Amniotic epithelial cell (primary cell): ENCODE results near the gene CELF2.

ENCODE experiments used
- DNase-seq: peaks from one replicate; pipeline ENCODE4 v3.0.0-alpha.2; 2010; ENCODE audit warnings: low read depth

The CELF2 gene

GRCh38 chr10:11023009-11023953 lies 5.6 kb downstream of the CELF2 start:
- DNase-seq: no peak

DNA sequence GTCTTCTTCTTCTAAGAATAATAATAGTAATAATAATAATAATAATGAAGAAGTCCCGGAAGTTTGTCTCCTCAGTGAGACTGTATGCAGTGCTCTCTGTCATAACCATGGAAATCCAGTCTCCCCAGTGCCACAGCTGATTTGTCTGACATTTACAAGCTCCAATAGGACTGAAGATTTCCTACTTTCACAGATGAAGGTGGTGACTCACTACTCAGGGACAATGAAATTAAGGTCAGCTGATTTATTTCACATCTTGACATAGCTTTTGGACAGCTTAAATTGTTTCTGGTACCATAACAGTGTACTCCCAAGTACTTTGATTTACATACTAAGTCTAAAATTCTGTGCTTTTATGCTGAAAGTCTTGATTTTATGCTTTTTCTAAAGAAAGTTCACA lies 6.9 kb downstream of the CELF2 start:
- peak; percentile 42 for DNase-seq

- no peak for DNase-seq
Observed at GRCh38 chr10:11025978-11026377, 8.3 kb downstream of the CELF2 start.

DNA sequence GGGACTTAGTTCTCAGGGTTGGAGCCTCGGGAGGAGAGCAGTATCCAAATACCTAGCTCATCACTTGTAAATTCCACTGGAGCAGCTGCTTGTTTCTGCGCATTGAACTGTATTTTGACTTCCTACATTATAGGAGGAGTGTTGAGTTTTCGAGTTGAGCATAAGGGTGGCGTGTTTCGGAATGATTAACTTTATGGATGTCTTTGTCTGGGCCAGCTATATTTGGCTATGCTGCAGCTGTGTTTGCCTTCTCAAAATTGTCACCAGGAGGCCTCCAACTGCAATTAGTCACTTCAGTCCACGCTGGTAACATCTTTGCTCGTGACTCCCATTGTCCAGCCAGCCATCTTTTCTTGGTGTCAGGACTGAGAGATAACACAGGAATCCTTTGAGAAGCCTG lies 9.1 kb downstream of the CELF2 start:
- DNase-seq: no peak

- DNase-seq: no peak
Observed at GRCh38 chr10:11034762-11035161, 17.1 kb downstream of the CELF2 start.

GRCh38 chr10:11035301-11035991 lies 17.8 kb downstream of the CELF2 start:
- peak; percentile 71 for DNase-seq

DNA sequence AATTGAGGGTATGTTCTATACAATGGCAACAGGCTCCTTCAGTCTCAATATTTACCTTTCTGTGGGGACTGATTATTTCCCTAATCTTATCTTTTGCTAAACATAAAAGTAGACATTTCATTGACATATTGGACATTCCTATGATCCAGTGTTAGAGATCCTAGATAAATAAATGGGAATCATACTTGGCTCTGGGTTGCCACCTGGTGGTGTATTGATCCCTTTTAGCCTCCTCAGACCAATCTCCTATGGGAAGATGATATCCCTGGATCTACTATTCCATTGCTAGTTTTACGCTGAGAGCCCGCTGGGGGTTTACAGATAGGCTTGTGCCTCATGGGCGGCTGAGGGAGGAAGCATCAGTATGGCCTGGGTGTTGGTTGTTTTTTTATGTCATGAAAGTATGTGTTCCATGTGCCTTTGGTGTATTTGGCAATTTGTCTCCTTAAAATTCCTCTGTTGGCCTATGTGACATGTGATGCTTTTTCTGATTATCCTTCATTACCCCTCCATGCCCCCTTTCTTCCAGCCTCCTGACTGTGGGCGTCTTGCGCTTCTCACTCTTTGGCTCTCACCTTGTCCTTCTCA lies 18.8 kb downstream of the CELF2 start:
- DNase-seq: peak; percentile 54

DNA sequence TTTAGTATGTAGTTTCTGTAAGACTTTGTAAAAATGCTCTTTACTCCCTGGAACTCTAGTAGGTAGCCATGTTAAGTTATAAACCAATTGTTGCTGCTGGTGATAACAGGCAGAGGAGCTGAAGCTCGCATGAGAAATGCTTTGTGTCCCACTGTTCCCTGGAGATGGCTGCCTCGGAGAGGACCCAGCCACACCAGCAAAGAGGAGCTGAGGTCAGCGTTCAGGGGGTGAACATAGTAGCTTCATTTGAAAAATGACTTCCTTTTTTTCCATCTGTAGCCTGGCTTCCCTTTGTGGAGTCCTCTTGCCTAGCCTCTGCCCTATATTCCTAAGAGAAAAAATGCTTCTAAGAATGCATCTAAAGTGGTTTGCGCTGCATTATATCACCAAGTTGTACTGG lies 20.3 kb downstream of the CELF2 start:
- DNase-seq: no peak

DNA sequence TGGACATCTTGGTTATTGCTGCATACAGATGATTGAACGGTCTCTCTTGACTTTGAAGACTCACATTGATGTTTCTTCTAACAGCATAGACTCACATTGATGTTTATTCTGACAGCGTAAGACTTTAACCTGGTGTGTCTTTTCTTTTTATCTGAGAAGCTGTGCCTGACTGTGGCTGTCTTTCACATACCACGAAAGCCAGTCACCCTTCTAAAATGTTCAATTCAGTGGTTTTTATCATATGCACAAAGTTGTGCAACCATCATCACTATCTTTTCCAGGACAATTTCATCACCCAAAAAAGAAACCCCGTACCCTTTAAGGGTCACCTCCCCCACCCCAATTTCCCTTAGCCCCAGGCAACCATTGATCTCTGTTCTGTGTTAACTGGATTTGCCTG lies 24.7 kb downstream of the CELF2 start:
- peak; percentile 61 for DNase-seq

GRCh38 chr10:11043039-11043438 lies 25.4 kb downstream of the CELF2 start:
- no peak for DNase-seq

DNA sequence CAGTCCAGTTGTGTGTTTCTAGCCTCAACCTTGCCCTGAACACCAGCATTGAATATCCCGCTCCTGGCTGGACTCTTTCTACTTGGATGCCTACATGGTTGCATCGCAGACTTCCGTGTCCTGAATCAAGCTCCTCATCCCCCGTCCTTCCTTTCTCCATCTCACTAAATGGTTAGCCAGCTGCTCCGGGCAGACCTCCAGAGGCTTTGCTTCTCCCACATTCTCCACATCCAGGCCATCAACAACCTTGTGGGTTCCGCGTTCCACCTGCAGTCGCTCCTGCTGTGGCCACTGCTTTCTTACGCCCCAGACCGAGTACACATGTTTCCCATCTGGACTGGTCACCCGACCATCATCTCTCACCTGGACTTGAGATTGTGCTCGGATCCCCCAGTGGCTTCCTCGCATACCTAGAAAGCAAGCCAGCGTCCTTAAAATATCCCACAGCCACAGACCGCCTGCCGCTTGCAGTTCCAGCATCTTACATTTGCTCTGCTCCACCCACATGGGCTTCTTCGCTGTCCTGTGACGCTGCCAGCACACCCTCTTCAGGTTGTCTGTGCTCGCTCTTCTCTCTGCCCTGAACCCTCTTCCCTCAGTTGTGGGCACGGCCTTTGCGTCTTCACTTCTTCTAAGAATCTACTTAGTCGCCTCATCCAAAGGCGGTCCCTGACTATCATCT lies 25.9 kb downstream of the CELF2 start:
- no peak for DNase-seq

- no peak for DNase-seq
Observed at GRCh38 chr10:11045487-11045886, 27.8 kb downstream of the CELF2 start.

GRCh38 chr10:11045995-11046775 lies 28.5 kb downstream of the CELF2 start:
- no peak for DNase-seq

DNA sequence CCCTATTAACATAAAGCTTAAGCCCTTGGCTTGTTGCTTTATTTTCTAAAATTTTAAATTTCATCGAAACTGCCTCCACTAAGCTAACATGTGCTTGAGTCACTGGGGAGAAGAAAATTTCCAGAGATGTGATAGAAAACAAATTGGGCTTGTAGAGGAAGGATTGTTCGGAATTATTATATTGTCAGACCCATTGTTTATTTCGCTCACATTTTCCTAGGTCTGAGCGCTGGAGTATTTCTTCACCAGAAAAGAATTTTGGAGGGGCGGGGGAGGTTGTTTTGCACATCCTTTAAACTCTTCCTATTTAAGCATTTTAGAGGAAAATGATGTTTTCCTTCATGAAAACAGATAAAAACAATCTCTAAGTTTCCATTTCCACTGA lies 29.1 kb downstream of the CELF2 start:
- no peak for DNase-seq

DNA sequence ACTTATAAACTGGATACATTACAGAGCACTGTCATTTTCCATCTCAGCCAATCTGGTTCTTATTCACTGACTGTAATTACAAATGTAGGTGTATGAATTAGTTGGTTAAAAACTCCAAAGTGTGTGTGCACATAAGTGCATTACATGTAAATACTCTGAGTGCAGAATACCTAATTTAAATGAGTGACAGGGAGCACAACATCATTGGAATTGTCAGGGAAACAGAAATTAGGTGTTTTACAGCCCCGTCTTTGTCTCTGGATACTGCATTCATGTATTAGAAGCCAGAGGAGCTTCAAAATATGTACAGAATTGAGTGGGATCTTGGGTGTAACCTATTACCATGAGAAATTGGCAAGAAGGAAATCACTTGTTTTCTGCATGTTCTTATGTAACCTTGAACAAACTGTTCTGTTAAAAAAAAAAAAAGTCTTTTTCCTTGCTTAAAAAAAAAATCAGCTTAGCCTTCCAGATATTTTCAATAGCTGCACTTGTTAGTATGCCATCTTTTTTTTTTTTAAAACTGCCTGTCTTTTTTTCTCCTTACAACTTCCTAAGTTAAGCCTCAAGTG lies 31.1 kb downstream of the CELF2 start:
- no peak for DNase-seq

GRCh38 chr10:11049806-11050205 lies 32.1 kb downstream of the CELF2 start:
- no peak for DNase-seq

DNA sequence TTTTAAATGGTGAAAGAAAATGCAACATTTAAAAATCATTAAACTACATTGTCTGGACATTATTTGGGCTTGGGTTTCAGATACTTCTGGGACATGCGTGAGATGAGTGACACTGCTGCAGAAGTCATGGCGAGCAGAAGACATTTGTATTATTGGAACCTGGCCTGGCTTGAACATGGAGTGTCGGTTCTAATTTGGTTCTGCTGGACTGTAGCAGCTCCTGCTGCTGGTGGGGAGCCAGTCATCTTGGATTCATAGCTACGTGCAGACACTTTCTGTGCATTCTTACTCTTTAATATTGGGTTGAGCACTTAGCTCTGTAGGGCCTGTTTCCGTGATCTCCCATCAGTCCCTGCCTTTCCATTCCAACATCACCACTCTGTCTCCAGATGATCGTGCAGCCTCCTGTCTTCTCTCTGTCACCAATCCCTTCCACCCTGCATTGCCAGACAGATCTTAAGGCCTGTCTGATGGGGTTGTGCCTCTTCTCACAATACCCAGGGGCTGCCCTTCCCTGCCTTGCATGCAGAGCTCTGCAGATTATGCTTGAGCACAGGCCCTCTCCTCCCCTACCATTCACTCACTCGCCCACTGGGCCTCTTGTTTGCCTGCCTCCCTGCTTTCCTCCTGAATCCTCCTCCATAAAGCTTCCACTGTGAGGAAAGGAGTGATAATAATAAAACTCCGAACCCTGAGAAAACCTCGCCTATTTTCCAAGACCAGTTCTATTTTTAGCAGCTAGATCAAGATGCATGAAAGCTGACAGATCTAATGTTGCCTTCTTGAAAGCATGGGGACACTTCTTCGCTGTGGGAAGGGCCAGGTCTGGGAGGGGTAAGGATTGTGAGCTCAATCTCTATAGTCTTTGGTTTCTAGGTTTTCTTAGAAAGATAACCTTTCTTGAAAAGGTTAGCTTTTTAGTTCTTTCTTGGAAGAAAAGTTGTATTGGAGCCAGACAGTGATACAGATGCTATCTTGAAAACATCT lies 32.9 kb downstream of the CELF2 start:
- DNase-seq: no peak

GRCh38 chr10:11057018-11057417 lies 39.3 kb downstream of the CELF2 start:
- peak; percentile 13 for DNase-seq

DNA sequence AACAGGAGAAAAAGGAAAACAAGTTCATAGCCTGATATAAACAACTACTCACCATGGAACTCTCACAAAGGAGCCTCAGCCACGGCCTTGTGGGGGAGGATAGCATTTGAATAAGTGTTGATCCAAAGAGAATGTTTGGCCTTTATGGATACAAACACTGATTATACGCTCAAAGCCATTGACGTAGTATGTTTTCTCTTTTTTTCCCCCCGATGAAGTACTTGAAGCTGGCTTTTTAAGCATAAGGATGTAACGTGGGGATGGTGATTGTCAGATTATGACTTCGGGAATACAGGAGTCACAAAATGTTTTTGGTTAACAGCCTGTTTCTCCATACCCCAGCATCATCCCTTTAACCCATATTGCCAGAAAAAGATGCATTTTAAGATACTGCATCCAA lies 39.8 kb downstream of the CELF2 start:
- peak; percentile 25 for DNase-seq

GRCh38 chr10:11057994-11058393 lies 40.3 kb downstream of the CELF2 start:
- DNase-seq: no peak
